Suppressor macrophage (primary cell): Measurements from ENCODE around the gene MAPK9.
A peak's percentile ranks its signal among the peaks of the same experiment; 100 is the strongest.
"Not testable (repeated sequence)": the region's sequence is repeated elsewhere in the genome, so short reads cannot be mapped to it uniquely, and the experiment has no call there.

ENCODE experiments used
- DNase-seq, 4 experiments: peaks; one replicate each; pipeline ENCODE4 v3.0.0-alpha.2; 2020 to 2022

The MAPK9 gene

GRCh38 chr5:180326989-180327565 lies 35.2 kb upstream of the MAPK9 start:
- no peak for DNase-seq

DNA sequence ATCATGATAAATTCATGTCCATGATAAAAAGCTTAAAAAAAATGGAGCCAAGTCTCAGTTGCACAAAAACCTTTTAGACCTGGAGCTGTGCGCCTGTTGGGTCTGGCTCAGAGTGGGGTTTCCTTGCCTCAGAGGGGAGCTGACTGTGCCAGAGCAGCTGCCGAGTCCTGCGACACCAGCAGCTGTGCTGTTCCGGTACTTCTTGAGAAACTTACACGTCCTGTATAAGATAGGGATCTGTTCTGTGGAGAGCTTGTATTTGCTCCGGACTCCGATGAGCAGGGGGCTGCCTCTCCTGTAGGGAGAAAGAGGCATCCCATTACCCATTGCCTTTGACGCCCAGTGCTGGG lies 32.7 kb upstream of the MAPK9 start:
- no peak for DNase-seq

GRCh38 chr5:180323941-180324600 lies 32.2 kb upstream of the MAPK9 start:
- DNase-seq = peak; percentile 18 to 57 (median 52)

- no peak for DNase-seq
Measured at GRCh38 chr5:180323160-180323559, 31.3 kb upstream of the MAPK9 start.

- DNase-seq = no peak
Measured at GRCh38 chr5:180318456-180319089, 26.7 kb upstream of the MAPK9 start.

GRCh38 chr5:180316586-180316985 lies 24.7 kb upstream of the MAPK9 start:
- no peak for DNase-seq

- peak; percentile 75 to 89 (median 78) for DNase-seq
Measured at GRCh38 chr5:180315762-180316212, 23.9 kb upstream of the MAPK9 start.

DNA sequence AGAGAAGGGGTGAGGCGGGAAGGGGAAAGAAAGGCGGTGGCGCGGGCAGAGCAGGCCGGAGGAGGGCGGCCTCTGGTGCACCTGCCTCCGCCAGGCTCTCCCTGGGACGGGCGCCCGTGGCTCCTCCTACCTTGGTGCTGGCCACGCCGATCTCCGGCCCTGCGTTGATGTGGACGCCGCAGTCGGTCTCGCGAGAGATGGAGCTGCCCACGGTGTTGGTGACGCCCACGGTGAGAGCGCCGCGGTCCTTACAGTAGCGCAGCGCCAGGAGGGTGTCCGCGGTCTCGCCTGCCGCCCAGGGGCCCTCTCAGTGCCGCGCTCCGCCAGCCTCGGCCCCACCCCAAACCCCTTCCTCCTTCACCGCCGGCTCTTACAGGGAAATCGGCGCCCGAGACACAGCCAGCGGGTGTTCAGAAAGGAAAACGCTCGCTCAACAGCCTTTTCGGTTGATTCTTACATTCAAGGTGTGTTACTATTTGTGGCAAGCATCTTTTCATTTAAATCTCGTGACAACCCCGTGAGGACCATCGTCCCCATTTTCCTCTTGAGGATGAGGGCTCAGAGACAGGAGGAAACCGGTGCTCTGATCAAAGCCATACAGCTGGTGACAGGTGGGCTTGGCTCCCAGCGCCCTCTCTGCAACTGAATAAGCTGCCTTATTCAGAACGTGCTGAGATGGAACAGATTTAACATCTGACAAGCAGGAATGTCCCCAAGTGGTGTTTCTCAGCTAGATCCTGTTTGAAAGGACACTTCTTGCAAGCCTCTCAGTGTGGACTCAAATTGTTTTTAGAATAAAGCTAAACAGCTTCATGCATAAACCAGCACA lies 22.0 kb upstream of the MAPK9 start:
- peak in 3 of 4 experiments; percentile 89 to 97 (median 93) for DNase-seq

GRCh38 chr5:180311216-180311615 lies 19.3 kb upstream of the MAPK9 start:
- no peak for DNase-seq

GRCh38 chr5:180306796-180307195 lies 14.9 kb upstream of the MAPK9 start:
- DNase-seq = no peak

- no peak for DNase-seq
Measured at GRCh38 chr5:180305481-180305880, 13.6 kb upstream of the MAPK9 start.

DNA sequence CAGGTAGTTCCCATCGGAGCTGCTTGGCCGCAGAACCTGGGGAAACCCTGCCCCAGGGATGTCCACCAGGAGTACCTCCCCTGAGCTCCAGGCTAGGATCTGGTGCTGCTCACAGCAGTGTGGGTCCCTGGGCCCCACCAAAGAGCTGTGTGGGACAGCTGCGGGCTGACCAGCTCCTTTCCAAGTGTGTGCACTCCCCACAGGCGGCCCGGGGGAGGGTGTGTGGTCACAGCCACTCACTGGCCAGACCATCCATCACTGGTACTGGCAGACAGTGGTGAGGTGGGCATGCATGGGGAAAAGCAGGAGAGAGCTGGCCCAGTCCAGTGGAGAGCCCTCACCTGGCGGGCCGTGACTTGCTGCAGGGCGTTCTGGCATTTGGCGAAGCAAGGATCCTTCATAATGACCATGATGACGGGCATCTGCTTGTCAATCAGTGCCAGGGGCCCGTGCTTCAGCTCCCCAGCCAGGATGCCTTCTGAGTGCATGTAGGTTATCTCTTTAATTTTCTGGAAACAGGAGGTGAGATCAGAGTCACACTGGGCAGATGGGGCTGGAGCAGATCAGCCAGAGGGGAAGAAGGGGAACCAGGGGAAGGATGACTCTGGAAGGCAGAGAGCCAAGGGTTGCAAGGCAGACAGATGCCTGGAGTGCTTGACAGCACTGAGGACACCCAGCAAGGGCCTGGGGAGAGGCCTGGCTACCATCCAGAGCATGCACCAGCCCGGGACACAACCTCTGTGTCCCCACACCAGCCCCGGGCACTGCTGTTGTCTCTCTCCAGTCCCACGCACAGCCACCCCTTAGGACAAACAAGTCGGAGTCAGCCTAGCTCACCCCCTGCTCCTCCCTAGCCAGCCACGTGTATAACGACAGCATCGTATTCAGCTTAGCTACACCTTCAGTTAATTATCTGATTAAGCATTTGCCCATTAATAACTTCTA lies 12.8 kb upstream of the MAPK9 start:
- no peak for DNase-seq

DNA sequence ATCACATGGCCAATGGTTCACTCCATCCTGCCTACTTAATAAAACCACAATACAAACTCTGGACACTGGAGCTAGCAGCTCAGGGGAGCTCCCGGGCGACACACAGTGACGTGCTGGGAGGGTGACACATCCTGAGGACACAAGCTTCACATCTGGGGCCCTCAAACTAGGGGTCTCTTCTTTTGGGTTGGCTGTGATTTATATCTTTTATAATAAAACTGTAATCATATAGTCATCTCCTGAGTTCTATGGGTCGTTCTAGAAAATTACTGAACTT lies 12.1 kb upstream of the MAPK9 start:
- no peak for DNase-seq

GRCh38 chr5:180303226-180304015 lies 11.5 kb upstream of the MAPK9 start:
- DNase-seq = no peak

- no peak for DNase-seq
Measured at GRCh38 chr5:180302256-180302655, 10.4 kb upstream of the MAPK9 start.

- DNase-seq = no peak
Measured at GRCh38 chr5:180301253-180301652, 9.4 kb upstream of the MAPK9 start.

DNA sequence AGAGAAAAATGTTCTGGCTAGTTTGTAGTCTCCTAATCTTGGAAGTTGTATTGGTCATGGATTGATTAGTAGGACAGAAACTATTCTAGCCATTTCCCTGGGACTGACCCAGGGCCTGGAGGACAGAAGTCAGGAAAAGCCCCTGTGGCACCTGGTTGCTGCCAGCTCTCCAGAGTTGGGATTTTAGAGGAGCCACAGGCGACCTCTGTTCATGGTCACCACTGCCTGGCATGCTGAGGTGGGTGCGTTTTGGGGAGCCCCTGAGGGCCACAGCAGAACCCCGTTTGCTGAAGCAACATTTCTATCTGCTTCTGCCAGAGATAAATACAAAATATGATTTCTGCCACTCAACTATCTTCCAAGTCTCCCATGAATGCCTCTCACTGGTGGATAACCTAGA lies 7.6 kb upstream of the MAPK9 start:
- no peak for DNase-seq

DNA sequence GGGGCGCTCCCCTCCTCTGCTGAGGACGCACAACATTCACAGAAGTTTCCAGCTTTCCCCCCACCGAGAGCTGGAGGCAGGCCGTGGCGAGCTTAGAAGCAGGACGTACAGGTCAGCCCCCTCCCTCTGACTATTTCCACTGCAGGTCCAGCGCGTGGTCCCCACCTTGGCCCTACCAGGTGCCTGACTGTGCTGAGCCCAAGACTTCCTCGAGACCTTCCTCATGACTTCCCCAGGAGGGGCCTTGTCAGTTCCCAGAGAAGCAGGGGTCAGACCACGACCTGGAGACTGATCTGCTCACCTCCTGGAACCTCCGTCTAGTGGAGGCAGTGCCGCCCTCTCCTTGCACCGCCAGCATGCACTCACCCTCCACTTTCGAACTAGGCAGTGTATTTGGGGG lies 7.1 kb upstream of the MAPK9 start:
- DNase-seq = not testable (repeated sequence)

- DNase-seq = no peak
Measured at GRCh38 chr5:180297587-180298282, 5.9 kb upstream of the MAPK9 start.

DNA sequence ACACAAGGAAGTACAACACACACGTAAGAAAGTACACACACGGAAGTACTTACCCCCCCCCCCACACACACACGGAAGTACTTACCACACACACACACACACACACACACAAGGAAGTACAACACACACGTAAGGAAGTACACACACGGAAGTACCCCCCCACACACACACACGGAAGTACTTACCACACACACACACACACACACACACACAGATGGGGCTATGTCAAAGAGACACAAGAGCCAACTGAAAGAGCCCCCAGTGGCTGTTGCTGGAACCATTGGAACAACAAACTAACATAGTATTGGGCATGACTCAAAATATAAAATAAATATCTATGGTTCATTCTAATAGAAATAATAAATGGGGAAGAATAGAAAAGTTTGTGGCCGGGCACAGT lies 4.9 kb upstream of the MAPK9 start:
- peak in 1 of 4 experiments; percentile 7 for DNase-seq
